ENCODE data around the gene ANKRD34C. TPM values are rescaled to one million over a fixed set of nuclear protein-coding genes. Genes with fewer than 3 reads are reported as not detected.

The ANKRD34C gene
- total RNA-seq (not detected in 2 replicates), polyA plus RNA-seq (not detected in 2 replicates), polyA minus RNA-seq (not detected in 2 replicates)
- total RNA-seq (2013): not detected

DNA sequence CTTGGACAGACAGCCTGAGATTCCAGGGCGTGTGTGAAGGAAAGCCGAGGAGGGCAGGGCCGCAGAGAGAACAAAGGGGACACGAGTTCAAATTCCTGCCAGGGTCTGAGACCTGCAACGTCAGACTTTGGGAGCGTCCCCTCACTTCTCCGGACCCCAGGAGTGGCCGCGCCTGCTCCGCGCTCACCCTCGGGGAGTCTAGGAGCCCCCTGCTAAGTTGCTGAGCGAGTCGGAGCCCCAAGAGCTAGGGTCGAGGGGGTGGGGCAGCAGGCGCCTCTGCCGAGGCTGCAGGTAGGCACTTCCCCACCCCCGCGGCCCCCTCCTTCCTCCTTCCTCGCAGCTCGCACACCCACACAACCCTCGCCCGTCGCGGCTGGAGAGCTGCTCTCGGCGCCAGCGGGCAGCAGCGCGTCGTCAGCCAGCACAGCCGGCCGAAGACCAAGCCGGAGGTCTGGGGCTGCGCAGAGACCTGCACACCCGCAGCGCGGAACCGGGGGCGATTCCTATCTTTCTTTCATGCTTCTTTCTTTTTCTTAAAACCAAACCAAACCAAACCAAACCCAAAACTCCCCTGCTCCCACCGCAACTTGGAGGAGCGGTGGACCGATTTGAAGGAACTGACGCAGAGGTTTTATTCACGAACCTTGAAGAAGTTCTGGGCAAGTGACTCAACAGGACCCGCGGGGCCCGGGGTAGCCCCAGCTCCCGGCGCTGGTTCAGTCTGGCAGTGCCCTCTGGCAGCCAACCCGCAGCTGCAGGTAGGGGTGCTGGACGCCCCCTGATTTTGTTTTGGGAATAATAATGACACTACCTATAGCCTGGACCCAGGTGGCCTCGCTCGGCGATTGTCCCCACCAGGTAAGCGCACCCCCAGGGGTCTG is at the start of gene ANKRD34C:
TSS of gene ANKRD34C (plus strand) at position 352 of the 881 bp plus-strand sequence. CDS start 10,563 bp downstream, outside the sequence.
- POLR2A ChIA-PET: no interaction called here
- no peak for ATAC-seq (ENCODE audit: low read depth)
- Histone ChIP-seq H3K27ac (ENCODE audit: low read length in 2 of 2) (no peak within 1 kb of the TSS), H3K79me2 (ENCODE audit: control insufficient read depth, insufficient read depth, low read length) (no peaks in the 10 kb centered on the region), H4K20me1 (ENCODE audit: control insufficient read depth, insufficient read depth, low read length, poor library complexity, severe bottlenecking) (no peaks in the 10 kb centered on the region), H2AFZ (ENCODE audit: insufficient read depth, low read depth, low read length, poor library complexity, severe bottlenecking) (peak within 1 kb of the TSS; percentile 16), H3K9me3 (ENCODE audit: control extremely low read depth in 1 of 3, control insufficient read depth in 2 of 3, insufficient read depth in 1 of 3, low read length in 2 of 3) (peaks cover 0 to 26% (median 0%) of the 10 kb centered on the region in 3 donors), H3K4me1 (ENCODE audit: control insufficient read depth in 2 of 2, insufficient read depth in 2 of 2, low read length in 2 of 2) (peaks cover 0 to 11% of the 10 kb centered on the region in 2 donors), H3K4me3 (ENCODE audit: control extremely low read depth in 1 of 5, extremely low read depth in 1 of 5, insufficient read depth in 1 of 5, low read depth in 2 of 5, low read length in 4 of 5) (no peak within 1 kb of the TSS), H3K36me3 (replicated peaks in 1 of 2; ENCODE audit: control extremely low read depth in 1 of 2, control insufficient read depth in 1 of 2, extremely low read depth in 1 of 2, insufficient read depth in 2 of 2, low read length in 1 of 2) (no peaks in the 10 kb centered on the region), H3K4me2 (replicated peaks; ENCODE audit: low read depth, low read length, poor library complexity, severe bottlenecking) (peak within 1 kb of the TSS; percentile 14), H3K27me3 (replicated peaks in 1 of 4; ENCODE audit: control extremely low read depth in 1 of 4, control insufficient read depth in 3 of 4, insufficient read depth in 4 of 4, low read length in 3 of 4) (peaks cover 0 to 38% (median 36%) of the 10 kb centered on the region in 4 experiments), H3K9ac (ENCODE audit: low read length) (no peak within 1 kb of the TSS)
- Mint-ChIP-seq H3K4me1 (peaks cover 2% of the 10 kb centered on the region), H3K4me3 (no peak within 1 kb of the TSS), H3K27me3 (peaks cover 67% of the 10 kb centered on the region), H3K9me3 (ENCODE audit: insufficient read depth) (no peaks in the 10 kb centered on the region), H3K27ac (no peak within 1 kb of the TSS)
- 14% methylated on average over 53 of the region's 56 CpGs for WGBS (ENCODE audit: insufficient coverage)
- TF ChIP-seq, protein P1, sequence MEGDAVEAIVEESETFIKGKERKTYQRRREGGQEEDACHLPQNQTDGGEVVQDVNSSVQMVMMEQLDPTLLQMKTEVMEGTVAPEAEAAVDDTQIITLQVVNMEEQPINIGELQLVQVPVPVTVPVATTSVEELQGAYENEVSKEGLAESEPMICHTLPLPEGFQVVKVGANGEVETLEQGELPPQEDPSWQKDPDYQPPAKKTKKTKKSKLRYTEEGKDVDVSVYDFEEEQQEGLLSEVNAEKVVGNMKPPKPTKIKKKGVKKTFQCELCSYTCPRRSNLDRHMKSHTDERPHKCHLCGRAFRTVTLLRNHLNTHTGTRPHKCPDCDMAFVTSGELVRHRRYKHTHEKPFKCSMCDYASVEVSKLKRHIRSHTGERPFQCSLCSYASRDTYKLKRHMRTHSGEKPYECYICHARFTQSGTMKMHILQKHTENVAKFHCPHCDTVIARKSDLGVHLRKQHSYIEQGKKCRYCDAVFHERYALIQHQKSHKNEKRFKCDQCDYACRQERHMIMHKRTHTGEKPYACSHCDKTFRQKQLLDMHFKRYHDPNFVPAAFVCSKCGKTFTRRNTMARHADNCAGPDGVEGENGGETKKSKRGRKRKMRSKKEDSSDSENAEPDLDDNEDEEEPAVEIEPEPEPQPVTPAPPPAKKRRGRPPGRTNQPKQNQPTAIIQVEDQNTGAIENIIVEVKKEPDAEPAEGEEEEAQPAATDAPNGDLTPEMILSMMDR (IDR thresholded peaks at IDR 0.05): no peak
- no peak for TF ChIP-seq EZH2 (IDR thresholded peaks at IDR 0.05; ENCODE audit: borderline replicate concordance, insufficient read depth, low read depth, low read length, poor library complexity, severe bottlenecking)
- CTCF ChIA-PET: no interaction called here
- intact Hi-C loops (cut with micrococcal nuclease): no loop called here
- DNase-seq: no peak

DNA sequence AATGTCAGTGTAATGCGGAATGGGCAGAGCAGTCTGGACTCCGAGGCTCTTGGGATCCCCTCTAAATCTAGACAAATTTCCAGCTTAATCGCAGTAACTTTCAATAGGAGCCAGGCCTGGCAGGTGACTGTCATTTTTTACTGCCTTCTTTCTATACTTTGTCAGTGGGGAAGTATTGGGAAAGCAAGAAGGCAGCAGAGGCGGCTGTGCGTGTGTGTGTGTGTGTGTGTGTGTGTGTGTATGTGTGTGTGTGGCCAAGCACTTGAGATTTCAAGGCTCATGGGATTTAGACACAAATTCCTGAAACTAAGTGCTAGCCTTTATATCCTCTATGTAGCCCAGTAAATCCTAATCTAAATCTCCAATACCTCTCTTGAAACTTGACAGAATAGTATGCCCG is 49.3 kb upstream of the ANKRD34C start:
- Histone ChIP-seq H3K4me3 (ENCODE audit: control extremely low read depth in 1 of 5, extremely low read depth in 1 of 5, insufficient read depth in 1 of 5, low read depth in 2 of 5, low read length in 4 of 5) (no peak overlapping the region), H2AFZ (ENCODE audit: insufficient read depth, low read depth, low read length, poor library complexity, severe bottlenecking) (no peak overlapping the region), H3K36me3 (replicated peaks in 1 of 2; ENCODE audit: control extremely low read depth in 1 of 2, control insufficient read depth in 1 of 2, extremely low read depth in 1 of 2, insufficient read depth in 2 of 2, low read length in 1 of 2) (no peaks in the 10 kb centered on the region), H3K4me2 (replicated peaks; ENCODE audit: low read depth, low read length, poor library complexity, severe bottlenecking) (no peak overlapping the region), H3K4me1 (ENCODE audit: control insufficient read depth in 2 of 2, insufficient read depth in 2 of 2, low read length in 2 of 2) (no peaks in the 10 kb centered on the region), H3K79me2 (ENCODE audit: control insufficient read depth, insufficient read depth, low read length) (no peaks in the 10 kb centered on the region), H3K9ac (ENCODE audit: low read length) (no peak overlapping the region), H4K20me1 (ENCODE audit: control insufficient read depth, insufficient read depth, low read length, poor library complexity, severe bottlenecking) (no peaks in the 10 kb centered on the region), H3K9me3 (ENCODE audit: control extremely low read depth in 1 of 3, control insufficient read depth in 2 of 3, insufficient read depth in 1 of 3, low read length in 2 of 3) (peaks cover 1 to 16% (median 4%) of the 10 kb centered on the region in 3 donors), H3K27me3 (replicated peaks in 1 of 4; ENCODE audit: control extremely low read depth in 1 of 4, control insufficient read depth in 3 of 4, insufficient read depth in 4 of 4, low read length in 3 of 4) (peaks cover 0 to 2% (median 0%) of the 10 kb centered on the region in 4 experiments), H3K27ac (ENCODE audit: low read length in 2 of 2) (no peak overlapping the region)
- DNase-seq (no peak), ATAC-seq (ENCODE audit: low read depth) (no peak)
- Mint-ChIP-seq H3K27ac (no peak overlapping the region), H3K4me1 (no peaks in the 10 kb centered on the region), H3K4me3 (no peak overlapping the region), H3K27me3 (peaks cover 37% of the 10 kb centered on the region), H3K9me3 (ENCODE audit: insufficient read depth) (peaks cover 3% of the 10 kb centered on the region)
- intact Hi-C loops (cut with micrococcal nuclease): no loop called here
- ChIA-PET CTCF (no interaction called here), POLR2A (no interaction called here)
- WGBS (ENCODE audit: insufficient coverage): 100% methylated on average over 2 of the region's 6 CpGs
- TF ChIP-seq, protein P1 (IDR thresholded peaks at IDR 0.05): no peak
- TF ChIP-seq EZH2 (IDR thresholded peaks at IDR 0.05; ENCODE audit: borderline replicate concordance, insufficient read depth, low read depth, low read length, poor library complexity, severe bottlenecking): no peak

All from B cell (primary cell).